Dermis microvascular lymphatic vessel endothelial cell (primary cell): ENCODE measurements around the gene LRRIQ1. TPM values are rescaled to one million over a fixed set of nuclear protein-coding genes. Genes with fewer than 3 reads are reported as not detected.

Experiments
- DNase-seq, 2 donors: peaks; one replicate each; pipeline versions ENCODE4 v3.0.0 to v3.0.0-alpha.2; 2010; ENCODE audit warnings: low read depth in 2 of 2
- total RNA-seq: library from RNA; depleted of rRNA; stranded (reverse); fragments of >200 nt; gene quantifications from 2 replicates; pipeline ENCODE4 v1.2.1, GENCODE V29; 2014

LRRIQ1 gene
- total RNA-seq, 1 donor from 2014 or later, result 0.13 TPM

DNA sequence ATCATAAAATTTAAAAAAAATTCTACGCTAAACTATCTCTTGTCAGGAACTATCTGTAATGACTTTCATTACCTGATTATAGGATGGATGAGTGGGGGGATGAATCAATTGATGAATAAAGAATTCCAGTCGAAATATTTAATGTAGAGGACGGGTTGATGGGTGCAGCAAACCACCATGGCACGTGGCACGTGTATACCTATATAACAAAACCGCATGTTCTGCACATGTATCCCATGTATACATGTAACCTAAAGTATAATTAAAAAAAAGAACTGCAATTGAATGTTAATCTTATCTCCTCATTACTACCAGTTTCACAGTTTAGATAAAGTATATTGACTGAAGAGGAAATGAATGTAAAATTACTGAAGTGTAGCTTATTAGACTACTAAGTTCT is 23.4 kb downstream of the LRRIQ1 start:
- no peak for DNase-seq

DNA sequence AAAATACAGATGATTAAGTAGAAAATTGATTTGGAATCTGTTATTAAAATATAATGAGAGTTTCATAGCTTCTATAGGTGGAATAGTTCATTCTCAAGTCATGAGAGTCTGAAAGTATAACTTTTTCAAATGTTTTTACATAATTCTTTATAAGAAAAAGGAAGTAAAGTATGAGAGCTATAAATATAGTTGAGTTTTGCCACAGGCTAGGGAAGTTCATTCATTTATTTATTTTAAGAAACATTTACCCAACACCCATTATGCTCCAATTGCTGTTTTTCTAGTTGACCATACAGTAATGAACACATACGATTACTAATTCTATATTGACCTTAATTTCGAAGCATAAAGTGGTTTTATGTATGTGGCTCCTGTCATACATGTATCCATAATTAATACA is 24.8 kb downstream of the LRRIQ1 start:
- no peak for DNase-seq

DNA sequence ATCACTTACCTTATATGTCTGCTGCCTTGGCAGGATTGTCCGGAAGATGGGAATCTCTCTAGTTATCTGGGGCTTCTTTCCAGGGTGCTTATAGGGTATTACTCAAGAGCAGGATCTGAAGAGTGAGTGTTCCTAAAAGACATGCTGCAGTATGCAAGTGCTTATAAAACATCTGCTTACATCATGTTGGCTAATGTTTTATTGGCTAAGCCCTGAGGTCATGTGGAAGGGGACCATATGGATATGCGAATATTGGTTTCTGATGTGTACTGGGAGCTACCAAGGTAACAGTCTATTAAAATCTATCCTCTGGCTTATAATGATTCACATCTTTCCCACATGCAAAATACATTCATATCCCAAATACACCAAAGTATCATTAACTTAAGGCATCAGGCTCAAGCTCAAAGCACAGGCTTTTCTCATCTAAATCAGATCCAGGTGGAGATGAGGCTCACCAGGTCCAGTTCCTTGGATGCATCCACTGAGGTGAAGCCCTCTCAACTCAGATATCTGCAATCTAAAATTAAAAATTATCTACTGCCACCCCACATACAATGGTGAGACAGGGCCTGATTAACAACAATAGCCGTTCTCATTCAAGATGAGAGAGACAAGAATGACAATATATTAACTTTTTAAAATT is 29.8 kb downstream of the LRRIQ1 start:
- DNase-seq, result no peak

DNA sequence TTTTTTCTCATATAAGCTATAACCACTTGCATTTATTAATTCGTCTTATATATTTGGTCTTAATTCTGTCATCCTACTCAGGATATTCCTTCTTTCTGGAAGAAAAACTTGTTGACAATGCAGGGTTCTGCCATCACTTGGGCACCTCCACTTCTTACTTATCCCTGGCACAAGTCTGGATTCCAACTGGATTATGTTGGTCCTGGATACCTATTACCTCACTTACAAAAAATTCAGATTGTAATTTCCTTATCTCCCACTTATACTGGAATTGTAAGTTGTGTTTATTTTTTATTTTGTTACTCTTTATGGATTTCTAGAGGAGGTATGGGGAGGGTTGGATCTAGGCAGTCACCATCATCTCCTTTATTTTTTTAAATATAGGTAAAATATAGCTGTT is 36.7 kb downstream of the LRRIQ1 start:
- no peak for DNase-seq

DNA sequence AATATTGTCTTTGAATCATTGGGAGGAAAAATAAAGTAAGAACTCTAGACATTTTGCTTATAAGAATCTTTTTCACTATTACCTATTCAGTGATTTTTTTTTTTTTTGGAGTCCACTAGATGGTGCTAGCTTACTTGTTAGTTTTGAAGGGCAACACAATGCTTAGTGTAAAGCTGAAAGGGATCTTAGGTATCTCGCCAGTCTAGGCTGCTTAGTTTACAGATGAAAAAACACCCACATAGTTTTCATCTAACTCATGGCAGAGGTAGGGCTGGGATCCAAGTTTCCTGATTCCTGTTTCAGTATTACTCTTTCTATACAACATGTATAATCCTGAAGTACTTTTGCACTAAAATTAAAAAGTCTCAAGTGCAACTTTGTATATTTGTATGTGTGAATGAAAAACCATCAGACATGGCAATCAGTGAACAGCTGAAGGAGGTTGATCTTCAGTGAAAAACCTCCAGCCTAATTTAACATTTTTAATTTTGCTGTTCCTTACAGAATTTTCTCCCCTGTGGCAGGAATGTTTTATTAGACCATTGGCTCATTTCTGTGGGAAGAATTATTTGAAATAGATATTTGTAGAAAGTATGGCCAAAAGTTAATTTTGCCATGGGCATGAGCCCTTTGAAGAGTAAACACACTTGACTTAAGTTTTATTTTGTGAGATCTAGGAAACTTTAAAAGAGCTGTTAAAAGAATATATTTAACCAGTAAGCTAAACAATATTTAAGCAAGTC is 40.7 kb downstream of the LRRIQ1 start:
- DNase-seq, result peak; percentile 30 to 69

DNA sequence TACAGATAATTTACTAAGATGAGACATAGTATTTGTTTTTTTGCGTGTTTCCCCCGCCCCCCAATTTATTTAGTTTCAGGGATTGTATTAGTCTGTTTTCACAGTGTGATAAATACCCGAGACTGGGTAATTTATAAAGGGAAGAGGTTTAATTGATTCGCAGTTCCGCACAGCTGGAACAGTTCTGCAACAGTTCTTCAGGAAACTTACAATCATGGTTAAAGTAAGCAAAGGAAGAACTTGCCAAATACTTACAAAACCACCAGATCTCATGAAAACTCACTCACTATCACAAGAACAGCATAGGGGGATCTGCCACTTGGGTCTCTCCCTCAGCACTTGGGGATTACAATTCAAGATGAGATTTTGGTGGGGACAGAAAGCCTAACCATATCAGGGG is 48.9 kb downstream of the LRRIQ1 start:
- no peak for DNase-seq

DNA sequence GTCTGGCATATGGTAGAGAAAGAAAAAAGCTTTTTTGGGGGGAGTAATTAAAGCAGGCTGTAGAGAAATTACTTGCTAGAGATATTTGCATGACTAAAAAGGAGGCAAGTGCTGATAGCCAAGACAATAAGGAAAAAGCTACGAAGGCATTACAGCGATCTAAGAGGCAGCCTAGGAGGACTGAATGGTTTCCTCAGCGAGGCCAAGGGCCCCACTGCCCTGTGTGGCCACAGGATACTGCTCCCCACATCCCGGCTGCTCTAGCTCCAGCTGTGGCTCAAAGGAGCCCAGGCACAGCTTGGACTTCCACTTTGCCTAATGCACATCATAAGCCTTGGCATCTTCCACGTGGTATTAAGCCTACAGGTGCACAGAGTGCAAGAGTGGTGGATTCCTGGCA is 53.6 kb downstream of the LRRIQ1 start:
- no peak for DNase-seq

DNA sequence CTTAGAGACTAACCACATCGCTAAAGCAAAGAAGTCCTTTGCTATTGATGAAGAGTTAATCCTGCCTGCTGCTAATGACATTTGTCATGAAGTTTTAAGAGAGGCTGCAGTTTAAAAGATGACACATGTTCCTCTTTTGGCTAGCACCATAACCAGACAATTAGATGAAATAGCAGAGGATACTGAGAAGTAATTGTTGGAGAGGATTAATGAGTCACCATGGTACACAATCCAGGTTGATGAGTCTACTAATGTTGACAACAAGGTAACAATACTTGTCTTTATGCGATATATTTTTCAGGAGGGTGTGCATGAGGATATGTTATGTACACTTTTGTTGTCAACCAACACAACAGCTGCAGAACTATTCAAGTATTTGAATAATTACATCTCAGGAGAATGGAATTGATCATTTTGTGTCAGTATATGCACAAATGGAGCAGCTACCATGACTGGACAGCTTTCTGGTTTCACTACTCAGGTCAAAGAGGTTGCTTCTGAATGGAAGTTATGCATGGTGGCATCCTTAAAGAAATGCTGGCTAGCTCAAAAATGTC is 56.7 kb downstream of the LRRIQ1 start:
- no peak for DNase-seq

DNA sequence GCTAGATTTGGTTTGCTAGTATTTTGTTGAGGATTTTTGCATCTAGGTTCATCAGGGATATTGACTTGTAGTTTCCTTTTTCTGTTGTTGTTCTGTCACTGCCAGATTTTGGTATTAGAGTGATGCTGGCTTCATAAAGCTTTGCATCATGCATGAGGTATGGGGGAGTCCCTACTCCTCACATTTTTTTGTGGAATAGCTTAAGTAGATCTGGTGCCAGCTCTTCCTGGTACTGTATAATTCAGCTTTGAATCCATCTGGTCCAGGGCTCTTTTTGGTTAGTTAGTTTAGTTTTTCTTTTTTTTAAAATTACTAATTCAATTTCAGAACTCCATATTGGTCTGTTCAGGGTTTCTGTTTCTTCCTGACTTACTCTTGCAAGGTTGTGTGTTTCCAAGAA is 59.4 kb downstream of the LRRIQ1 start:
- DNase-seq, result no peak

DNA sequence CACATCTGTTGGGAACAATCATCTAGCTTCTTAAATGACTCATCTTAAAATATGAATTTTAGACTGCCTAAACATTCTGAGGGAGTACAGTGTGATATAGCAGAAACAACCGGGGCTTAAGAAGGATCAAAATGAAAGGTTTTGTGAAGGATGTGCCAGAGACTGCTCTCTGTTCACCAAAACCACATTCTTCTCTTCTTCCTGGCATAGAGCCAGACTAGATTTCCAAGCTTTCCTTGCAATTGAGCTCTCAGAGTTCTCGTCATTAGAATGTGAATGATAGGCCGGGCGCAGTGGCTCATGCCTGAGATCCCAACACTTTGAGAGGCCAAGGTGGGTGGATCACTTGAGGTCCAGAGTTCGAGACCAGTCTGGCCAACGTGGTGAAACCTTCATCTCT is 94.5 kb downstream of the LRRIQ1 start:
- DNase-seq, result no peak

DNA sequence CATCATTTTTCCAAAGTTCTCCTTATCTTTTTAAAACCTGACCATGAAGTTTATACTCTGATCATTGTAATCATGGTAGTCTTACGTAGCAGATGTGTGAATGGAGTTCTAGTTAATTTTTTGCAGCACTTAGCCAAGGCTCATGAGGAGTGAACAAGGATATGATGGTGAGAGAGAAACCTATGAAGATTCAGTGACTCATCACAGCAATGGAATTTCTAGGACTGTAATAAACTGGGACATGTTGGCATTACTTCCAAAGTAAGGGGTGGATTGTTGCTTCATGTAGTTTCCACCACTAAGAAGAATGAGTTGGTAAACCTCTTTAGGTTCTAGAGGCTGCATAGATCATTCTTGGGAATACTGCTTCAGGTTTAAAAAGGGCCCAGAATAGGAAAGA is 102.7 kb downstream of the LRRIQ1 start:
- DNase-seq, result no peak

DNA sequence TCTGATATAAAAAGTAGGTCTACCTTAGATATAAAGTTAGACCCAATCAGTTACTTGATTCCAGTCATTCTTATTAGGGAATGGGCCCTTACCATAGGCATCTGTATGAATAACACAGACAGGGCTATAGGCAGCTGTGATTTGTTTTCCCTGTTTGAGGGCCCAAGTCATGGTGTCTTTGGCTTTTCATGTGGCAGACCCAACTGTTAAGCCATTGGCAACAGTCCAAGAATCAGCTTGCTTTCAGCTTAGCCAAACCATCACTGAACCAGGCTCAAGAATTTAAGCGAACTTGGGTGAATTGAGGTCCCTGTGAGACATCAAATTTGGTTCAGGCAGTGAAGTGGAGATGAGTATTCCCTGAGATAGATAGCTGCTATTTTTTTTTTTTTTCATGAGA is 111.2 kb downstream of the LRRIQ1 start:
- no peak for DNase-seq

DNA sequence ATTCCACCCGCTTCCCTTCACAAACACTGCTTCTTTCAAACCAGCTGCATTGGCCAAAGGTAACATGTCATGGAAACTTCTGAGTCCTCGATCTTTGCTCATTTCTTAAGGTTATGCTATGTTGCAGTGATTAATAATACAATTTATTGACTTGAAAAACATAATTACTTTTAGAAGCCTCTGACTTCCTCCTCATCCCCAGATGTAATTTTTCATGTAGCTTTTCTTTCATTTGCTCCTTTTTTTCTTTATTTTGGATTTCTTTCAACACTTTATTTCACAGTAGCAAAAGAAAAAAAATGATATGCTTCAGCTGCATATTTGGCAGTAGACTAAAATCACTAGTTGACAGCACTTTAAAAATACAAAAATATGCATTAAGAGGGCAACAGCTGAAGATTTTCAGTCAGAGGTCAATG is 116.2 kb downstream of the LRRIQ1 start:
- no peak for DNase-seq

DNA sequence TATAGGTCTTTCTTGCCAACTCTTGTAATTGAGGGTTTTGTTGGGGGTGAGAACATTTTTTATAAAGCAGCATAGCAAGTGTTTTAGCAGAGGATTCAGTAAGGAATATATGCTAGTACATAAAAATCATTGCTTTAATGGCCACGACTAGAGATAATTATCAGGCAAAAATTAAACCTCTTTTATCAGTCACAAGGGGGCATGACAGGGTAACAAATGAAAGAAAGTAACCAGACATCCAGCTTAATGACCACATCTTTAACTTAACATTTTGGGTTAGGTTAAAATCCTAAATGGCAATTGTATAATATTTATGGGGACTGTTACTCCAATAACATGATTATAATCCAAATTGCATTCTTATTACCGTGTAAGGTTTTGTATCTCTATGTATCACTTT is 119.6 kb downstream of the LRRIQ1 start:
- DNase-seq, result peak; percentile 30 to 61

DNA sequence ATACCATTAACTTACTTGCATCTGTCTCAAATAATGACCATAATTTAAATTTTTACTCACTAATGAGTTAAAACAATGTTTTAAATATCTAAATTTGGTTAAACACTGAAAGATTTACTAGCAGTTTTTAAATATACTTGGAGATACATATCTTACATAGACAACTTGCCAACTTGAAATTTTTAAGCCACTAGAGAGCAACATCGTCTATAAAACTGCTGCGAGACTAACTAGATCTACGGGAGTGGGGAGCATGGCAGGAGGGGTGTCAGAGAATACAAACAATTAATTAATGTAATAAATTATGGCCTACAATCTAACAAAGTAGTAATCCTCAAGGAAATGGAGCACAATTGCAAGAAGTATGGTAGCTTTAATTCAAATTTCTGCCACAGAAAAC is 120.4 kb downstream of the LRRIQ1 start:
- DNase-seq, result peak in 1 of 2 donors; percentile 13

DNA sequence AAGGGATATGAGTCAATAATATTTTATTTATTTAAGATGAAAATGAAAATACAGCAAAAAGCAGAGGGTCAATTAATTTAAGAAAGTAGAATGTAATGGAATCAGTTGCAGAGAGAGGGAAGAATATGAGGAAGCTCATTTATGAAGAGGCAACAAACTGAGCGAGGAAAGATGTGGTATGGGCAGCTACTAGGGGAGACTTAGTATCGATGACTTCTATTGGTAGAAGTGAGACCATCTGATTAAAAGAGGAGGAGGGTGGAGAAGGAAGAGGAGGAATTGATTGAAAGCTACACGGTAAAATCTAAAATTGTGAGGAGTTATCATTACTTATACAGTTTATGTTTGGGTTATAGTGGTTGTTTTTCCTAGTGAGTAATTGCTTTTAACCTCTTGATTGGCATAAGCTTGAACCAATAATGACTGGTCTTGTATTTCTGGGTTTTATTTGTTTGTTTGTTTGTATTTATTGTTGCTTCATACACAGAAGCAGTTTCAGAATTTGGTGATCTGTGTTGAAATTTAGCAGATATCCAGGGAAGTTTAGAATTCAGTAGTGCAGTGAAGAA is 121.0 kb downstream of the LRRIQ1 start:
- no peak for DNase-seq

DNA sequence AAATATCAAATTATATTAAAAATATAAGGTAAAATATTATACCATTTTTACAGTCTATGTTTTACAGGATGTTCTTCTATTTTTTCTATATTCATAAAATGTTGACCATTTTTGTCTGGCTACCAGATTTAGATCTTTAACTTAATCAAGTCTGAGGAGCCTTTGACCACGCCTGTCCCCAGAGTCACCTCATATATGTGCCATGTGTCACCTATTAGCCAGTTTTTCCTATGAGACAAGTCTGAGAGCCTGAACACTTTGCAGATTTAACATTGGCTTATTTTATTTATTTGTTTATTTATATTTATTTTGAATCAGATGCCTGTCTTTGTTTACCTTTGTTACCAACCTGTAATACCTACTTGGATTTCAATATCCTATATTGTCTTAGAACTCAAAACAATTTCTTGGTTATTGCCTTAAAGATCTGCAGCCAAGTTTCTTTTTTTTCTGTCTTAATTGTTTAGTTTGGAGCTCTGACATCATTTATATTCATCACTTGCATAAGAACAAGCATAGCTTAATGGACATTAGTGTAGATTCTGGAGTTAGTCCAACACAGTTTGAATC is 127.7 kb downstream of the LRRIQ1 start:
- DNase-seq, result no peak

DNA sequence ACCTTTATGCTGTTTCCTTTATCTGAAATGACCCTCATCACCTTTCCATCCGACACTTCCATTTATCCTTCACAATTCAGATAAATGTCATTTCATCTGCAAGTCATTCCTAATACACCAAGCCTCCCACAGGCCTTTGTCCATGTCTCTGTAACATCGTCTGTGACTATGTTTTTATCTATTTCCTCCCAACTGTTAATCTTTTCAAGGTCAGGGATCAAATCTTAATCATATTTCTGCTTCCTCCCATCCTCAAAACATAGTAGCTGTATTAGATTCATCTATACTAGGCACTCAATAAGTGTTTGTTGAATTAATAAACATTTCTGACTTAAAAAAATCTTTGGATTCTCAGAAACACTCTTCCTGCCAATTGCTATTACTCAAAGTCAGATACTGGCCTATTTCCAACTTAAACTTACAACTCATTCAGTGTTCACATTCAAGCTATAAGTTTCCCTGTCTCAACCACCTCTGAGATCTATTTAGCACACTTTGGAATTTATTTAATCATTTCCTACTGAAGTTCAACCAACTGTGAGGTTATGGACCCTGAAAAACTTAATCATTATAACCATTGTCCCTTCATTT is 143.6 kb downstream of the LRRIQ1 start:
- peak; percentile 31 to 89 for DNase-seq

DNA sequence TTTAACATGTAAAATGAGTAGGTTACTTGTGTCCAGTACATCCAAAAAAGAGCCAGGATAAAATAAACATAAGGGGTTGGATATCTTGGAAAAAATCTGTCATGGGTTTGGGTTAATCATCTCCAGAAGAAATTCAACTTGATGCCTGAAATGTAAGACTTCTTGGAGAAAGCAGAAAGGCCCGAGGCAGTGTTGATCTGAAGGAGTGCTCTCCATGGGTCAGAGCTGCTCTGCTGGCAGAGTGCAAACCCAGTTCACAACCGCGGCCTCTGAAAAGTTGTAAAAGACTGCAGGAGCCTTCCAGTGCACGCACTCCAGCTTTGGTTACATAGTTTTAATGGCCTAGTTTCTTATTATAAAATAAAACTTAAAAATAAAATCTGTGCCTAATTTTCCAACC is 146.5 kb downstream of the LRRIQ1 start:
- DNase-seq, result no peak

DNA sequence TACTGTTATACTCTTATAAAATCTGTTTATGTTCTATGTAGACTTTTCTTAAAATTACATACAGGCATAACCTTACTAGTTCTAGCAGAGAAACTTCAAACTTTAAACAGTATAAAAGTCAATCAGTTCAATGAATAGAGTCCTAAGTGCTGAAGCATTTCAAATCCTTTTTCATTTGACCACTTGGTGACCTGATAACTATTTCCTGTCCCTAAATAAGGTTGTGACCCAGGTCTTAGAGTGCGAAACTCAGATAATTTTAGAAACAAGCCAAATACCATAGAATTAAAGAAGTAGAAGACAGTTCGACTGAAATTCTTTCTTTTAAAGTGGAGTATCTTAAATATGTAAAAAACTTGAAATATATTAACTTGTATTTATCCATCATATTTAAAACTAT is 147.7 kb downstream of the LRRIQ1 start:
- DNase-seq, result no peak

DNA sequence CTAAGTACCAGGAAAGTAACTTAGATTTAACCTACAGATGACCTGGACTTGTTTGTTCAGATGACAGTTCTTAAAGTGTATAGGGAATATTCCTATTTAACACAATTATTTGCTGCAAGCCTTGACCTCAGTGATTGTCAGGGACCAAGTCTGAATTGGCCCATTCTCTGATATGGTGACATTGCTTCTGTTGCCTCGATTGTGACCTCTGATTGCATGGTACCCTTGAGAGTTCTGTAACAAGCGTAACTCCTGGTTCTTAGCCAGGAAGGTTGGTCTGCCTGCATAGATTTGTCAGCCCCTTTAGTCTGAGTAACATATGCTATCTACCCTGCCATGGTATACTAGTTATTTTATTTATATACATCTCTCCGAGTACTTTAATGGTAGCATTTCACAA is 150.1 kb downstream of the LRRIQ1 start:
- no peak for DNase-seq

DNA sequence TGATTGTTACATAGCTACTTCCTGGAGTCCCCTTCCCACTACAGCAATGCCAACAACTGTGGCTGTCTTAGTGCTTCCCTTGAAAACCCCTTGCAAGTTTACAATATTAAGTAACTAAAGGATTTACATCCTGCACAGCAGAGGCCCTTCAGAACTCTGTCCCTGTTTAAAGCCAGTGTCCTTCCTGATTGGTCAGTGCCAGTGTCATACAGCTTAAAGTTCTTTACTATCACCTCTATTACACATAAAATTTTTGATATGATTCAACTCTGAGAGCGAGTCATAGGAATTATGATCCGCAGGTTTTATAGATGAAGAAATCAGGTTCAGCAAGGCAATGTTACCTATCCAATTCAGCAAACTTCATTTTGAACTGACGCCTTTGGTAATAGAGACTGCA is 152.5 kb downstream of the LRRIQ1 start:
- no peak for DNase-seq
